Fibroblast of mammary gland (primary cell): Measurements from ENCODE around the gene UNC79.
A peak's percentile ranks its signal among the peaks of the same experiment; 100 is the strongest.
"Not testable (repeated sequence)": the region's sequence is repeated elsewhere in the genome, so short reads cannot be mapped to it uniquely, and the experiment has no call there.

Experiments
- DNase-seq: peaks from one replicate; pipeline ENCODE4 v3.0.0-alpha.2; 2010; ENCODE audit warnings: low read depth
- H3K4me3 ChIP-seq: 2 replicates; pipeline ENCODE4 v1.5.1; 2011; ENCODE audit warnings: low read depth, mild to moderate bottlenecking, low read length, moderate library complexity; ENCODE audit not compliant: control insufficient read depth
- TF ChIP-seq, protein P1 (sequence below): conservative IDR thresholded peaks from 2 replicates; pipeline ENCODE4 v1.5.1; 2011; ENCODE audit warnings: low read depth, low read length, inconsistent platforms; ENCODE audit not compliant: control insufficient read depth, insufficient read depth

The UNC79 gene

DNA sequence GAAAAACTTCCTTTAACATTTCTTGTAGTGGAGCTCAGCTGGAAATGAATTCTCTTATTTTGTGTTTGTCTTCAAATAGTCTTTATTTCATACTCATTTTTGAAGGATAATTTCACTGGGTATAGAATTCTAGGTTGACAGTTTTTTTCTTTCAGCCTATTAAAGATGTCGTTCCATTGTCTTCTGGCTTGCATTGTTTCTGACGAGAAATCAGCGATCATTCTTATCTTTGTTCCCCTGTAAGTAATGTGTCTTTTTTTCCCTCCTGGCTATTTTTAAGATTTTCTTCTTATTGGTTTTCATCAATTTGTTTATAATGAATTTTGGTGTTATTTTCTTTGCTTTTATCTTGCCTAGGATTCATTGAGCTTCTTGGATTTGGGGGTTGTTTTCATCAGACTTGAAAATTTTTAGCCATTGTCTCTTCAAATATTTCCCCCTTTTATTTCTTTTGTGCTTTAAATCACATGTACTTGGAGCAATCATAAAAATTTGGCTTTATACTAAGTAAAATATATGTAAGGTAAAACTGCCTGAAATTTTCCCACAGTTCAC, 89.4 kb downstream of the UNC79 start:
- TF ChIP-seq, protein P1, sequence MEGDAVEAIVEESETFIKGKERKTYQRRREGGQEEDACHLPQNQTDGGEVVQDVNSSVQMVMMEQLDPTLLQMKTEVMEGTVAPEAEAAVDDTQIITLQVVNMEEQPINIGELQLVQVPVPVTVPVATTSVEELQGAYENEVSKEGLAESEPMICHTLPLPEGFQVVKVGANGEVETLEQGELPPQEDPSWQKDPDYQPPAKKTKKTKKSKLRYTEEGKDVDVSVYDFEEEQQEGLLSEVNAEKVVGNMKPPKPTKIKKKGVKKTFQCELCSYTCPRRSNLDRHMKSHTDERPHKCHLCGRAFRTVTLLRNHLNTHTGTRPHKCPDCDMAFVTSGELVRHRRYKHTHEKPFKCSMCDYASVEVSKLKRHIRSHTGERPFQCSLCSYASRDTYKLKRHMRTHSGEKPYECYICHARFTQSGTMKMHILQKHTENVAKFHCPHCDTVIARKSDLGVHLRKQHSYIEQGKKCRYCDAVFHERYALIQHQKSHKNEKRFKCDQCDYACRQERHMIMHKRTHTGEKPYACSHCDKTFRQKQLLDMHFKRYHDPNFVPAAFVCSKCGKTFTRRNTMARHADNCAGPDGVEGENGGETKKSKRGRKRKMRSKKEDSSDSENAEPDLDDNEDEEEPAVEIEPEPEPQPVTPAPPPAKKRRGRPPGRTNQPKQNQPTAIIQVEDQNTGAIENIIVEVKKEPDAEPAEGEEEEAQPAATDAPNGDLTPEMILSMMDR: no peak
- no peak overlapping the region for H3K4me3 ChIP-seq
- DNase-seq: peak; percentile 5

DNA sequence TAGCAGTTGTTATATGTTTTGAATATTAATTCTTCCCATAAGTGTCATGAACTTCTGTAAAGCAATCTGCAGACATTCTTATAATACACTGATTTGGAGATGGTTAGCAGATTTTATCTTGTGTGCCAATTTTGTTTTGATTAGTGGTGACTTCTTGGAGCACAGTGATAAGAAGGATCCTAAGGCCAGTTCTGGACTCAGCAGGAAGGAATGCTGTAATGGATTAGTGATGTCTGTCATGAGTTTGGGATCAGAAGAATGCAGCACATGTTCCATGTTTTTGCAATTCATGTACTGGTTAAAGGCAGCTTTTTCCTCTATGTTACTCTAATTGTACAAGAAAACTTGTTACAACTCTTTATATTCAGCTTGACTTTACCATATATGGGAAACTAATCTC, 91.5 kb downstream of the UNC79 start:
- no peak overlapping the region for H3K4me3 ChIP-seq
- TF ChIP-seq, protein P1: no peak
- no peak for DNase-seq

- not testable (repeated sequence) for DNase-seq, H3K4me3 ChIP-seq
Observed at GRCh38 chr14:93525216-93525615, 94.5 kb downstream of the UNC79 start.

DNA sequence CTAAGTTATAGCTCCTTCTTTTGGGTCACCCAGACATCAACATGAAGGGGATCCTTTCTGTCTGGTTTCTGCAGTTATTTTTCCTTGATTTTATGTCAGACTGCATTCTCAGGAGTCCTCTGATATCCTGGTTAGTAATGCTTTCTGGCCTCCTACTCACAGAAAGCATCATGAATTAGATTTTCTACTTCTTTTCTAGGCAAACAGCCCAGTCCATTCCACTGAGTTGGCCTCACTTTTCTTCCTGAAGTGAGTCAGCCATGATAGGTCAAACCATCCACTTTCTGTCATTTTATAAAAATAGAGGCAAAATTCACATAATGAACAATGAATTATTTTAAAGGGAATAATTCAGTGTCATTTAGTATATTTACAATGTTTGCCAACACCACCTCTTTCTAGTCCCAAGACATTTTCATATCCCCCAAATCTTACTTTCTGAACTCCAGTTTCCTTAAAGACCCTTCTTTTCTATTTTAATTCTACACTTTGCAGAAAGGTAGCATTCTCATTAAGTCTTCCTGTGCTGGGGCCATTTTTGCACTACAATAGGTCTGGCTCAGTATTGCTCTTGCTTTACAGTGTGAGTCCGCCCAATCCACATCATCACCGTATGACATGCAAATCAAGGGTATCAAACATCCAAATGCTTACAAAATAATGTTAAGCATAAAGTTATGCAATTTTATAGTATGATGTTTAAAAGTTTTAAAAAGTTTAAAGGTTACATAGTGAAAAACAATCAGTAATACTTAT, 95.1 kb downstream of the UNC79 start:
- H3K4me3 ChIP-seq: no peak overlapping the region
- peak; percentile 68 for DNase-seq
- TF ChIP-seq, protein P1: no peak

DNA sequence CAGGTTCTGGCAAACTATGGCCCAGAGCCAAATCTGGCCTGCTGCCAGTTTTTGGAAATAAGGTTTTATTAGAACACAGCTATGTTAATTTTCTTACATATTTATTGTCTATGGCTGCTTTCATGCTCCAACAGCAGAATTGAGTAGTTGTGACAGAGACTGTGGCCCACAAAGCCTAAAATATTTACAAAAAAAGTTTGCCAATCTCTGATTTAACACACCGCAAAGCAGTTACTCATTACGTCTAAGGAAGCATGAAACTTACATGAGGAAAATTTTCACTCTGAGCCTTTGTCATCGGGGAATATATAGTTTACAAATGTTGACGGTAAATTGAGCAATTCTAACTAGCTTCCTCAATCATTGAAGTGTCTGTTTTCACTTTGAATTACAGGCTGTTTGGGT, 96.5 kb downstream of the UNC79 start:
- TF ChIP-seq, protein P1: no peak
- peak; percentile 68 for DNase-seq
- H3K4me3 ChIP-seq: no peak overlapping the region

- DNase-seq: no peak
- TF ChIP-seq, protein P1: no peak
- H3K4me3 ChIP-seq: no peak overlapping the region
Observed at GRCh38 chr14:93528884-93529558, 98.3 kb downstream of the UNC79 start.

- TF ChIP-seq, protein P1: no peak
- no peak for DNase-seq
Observed at GRCh38 chr14:93531644-93532043, 100.9 kb downstream of the UNC79 start.

More at GRCh38 chr14:93531644-93532043, 100.9 kb downstream of the UNC79 start:
- H3K4me3 ChIP-seq: no peak overlapping the region
